SK-N-SH (cell line): ENCODE results near the gene IPO4. TPM values are rescaled to one million over a fixed set of nuclear protein-coding genes. Genes with fewer than 3 reads are reported as not detected.

Source experiments
- CTCF ChIA-PET: fragments of 300-600, 350-600 bp; formaldehyde crosslinking; extraction: SDS; loops from one replicate; lab custom pipeline; 2021; lab: Yijun Ruan, JAX
- POLR2A ChIA-PET: fragments of 350-600 bp; sonication (Branson Sonifier 250); formaldehyde crosslinking; extraction: SDS; loops from one replicate; lab custom pipeline; 2020; ENCODE audit warnings: antibody characterized with exemption, inconsistent platforms; lab: Yijun Ruan, JAX
- DNase-seq: peaks from one replicate; pipeline ENCODE4 v3.0.0; 2012
- H2AFZ ChIP-seq: fragments of 200-600 bp; sonication (generic); 2 replicates; pipeline ENCODE4 v1.8.1; 2016; ENCODE audit warnings: antibody characterized with exemption, mild to moderate bottlenecking, low read depth
- H3F3A ChIP-seq: fragments of 200-600 bp; sonication (generic); replicated peaks from 2 replicates; pipeline ENCODE3; 2016; ENCODE audit warnings: antibody characterized with exemption, mild to moderate bottlenecking; ENCODE audit not compliant: insufficient read depth
- H3K27ac ChIP-seq, 2 experiments: fragments of 200-500 bp in 1 of 2; fragments of 200-600 bp in 1 of 2; sonication (Bioruptor generic) in 1 of 2; sonication (generic), shearing (Covaris generic) in 1 of 2; 2 replicates each; pipeline versions ENCODE4 v1.5.1 to v1.6.1; 2014 to 2016; ENCODE audit warnings: low read depth in 2 of 2, inconsistent platforms in 1 of 2, low read length in 1 of 2, mild to moderate bottlenecking in 1 of 2, mixed read lengths in 1 of 2
- H3K27me3 ChIP-seq: fragments of 200-600 bp; sonication (generic), shearing (Covaris generic); 2 replicates; pipeline ENCODE4 v1.6.1; 2016; ENCODE audit warnings: mixed run types; ENCODE audit not compliant: insufficient read depth
- H3K36me3 ChIP-seq, 2 experiments: fragments of 200-500 bp in 1 of 2; fragments of 200-600 bp in 1 of 2; sonication (Bioruptor generic) in 1 of 2; sonication (generic) in 1 of 2; replicated peaks in 1 of 2; 2 replicates each; pipeline versions ENCODE3 to v1.5.1; 2014 to 2016; ENCODE audit warnings: low read length in 1 of 2, mild to moderate bottlenecking in 1 of 2; ENCODE audit not compliant: insufficient read depth in 2 of 2, control insufficient read depth in 1 of 2
- H3K4me1 ChIP-seq, 2 experiments: fragments of 200-500 bp in 1 of 2; fragments of 200-600 bp in 1 of 2; sonication (Bioruptor generic) in 1 of 2; sonication (generic), shearing (Covaris generic) in 1 of 2; 2 replicates each; pipeline versions ENCODE4 v1.5.1 to v1.6.1; 2014 to 2016; ENCODE audit warnings: low read depth in 1 of 2, low read length in 1 of 2, mixed run types in 1 of 2; ENCODE audit not compliant: insufficient read depth in 2 of 2, control insufficient read depth in 1 of 2
- H3K4me2 ChIP-seq: fragments of 200-600 bp; sonication (generic), shearing (Covaris generic); 2 replicates; pipeline ENCODE4 v1.6.1; 2017; ENCODE audit warnings: mixed run types
- H3K4me3 ChIP-seq, 2 experiments: fragments of 200-500 bp in 1 of 2; fragments of 200-600 bp in 1 of 2; sonication (Bioruptor generic) in 1 of 2; sonication (generic), shearing (Covaris generic) in 1 of 2; 2 replicates each; pipeline versions ENCODE4 v1.5.1 to v1.8.1; 2014 to 2016; ENCODE audit warnings: low read depth in 2 of 2, inconsistent platforms in 1 of 2, low read length in 1 of 2, mild to moderate bottlenecking in 1 of 2, mixed read lengths in 1 of 2, moderate library complexity in 1 of 2
- H3K79me2 ChIP-seq: fragments of 200-600 bp; sonication (generic); 2 replicates; pipeline ENCODE4 v1.8.1; 2017; ENCODE audit warnings: mild to moderate bottlenecking; ENCODE audit not compliant: insufficient read depth
- H3K9ac ChIP-seq: fragments of 200-600 bp; sonication (generic); 2 replicates; pipeline ENCODE4 v1.6.1; 2017; ENCODE audit warnings: mixed run types
- H3K9me2 ChIP-seq: fragments of 200-600 bp; sonication (generic); 2 replicates; pipeline ENCODE4 v1.6.1; 2017; ENCODE audit warnings: mixed run types
- H3K9me3 ChIP-seq: fragments of 200-600 bp; sonication (generic); 2 replicates; pipeline ENCODE4 v1.6.1; 2017; ENCODE audit warnings: mixed run types, mild to moderate bottlenecking, moderate library complexity
- H4K20me1 ChIP-seq: fragments of 200-600 bp; sonication (generic); 2 replicates; pipeline ENCODE4 v1.6.1; 2017; ENCODE audit warnings: mild to moderate bottlenecking, mixed run types; ENCODE audit not compliant: insufficient read depth
- EP300 ChIP-seq, 2 experiments: IDR thresholded peaks; 2 replicates each; pipeline versions ENCODE4 v1.4.0 to v1.6.1; 2012; ENCODE audit warnings: borderline replicate concordance in 1 of 2, low read depth in 1 of 2, low read length in 1 of 2
- EZH2phosphoT487 ChIP-seq: fragments of 200-600 bp; sonication (generic); IDR thresholded peaks from 2 replicates; pipeline ENCODE4 v1.6.1; 2017; ENCODE audit warnings: low read depth, mixed run types, mild to moderate bottlenecking, antibody characterized with exemption, moderate library complexity, borderline replicate concordance
- FOXJ3 ChIP-seq: sonication (generic); formaldehyde crosslinking; IDR thresholded peaks from 2 replicates; pipeline ENCODE4 v1.5.1; 2020; ENCODE audit warnings: mild to moderate bottlenecking, missing genetic modification reagents
- JUND ChIP-seq: IDR thresholded peaks from 2 replicates; pipeline ENCODE4 v1.4.0; 2012
- NRF1 ChIP-seq: IDR thresholded peaks from 2 replicates; pipeline ENCODE4 v1.6.1; 2012; ENCODE audit warnings: low read depth, mild to moderate bottlenecking, low read length
- RFX5 ChIP-seq: IDR thresholded peaks from 2 replicates; pipeline ENCODE4 v1.6.1; 2012; ENCODE audit warnings: mild to moderate bottlenecking, improper control_type of control experiment, low read length
- SMC3 ChIP-seq: IDR thresholded peaks from 2 replicates; pipeline ENCODE4 v1.6.1; 2012; ENCODE audit warnings: low read depth, low read length, improper control_type of control experiment
- WGBS: methylation state at CpG from one replicate; pipeline ENCODE4 v1.1.6; 2017; ENCODE audit warnings: low lambda C conversion rate; 5-methylcytosine and 5-hydroxymethylcytosine counted together
- polyA plus RNA-seq, 3 experiments: library from polyadenylated mRNA; depleted of rRNA; stranded (reverse); fragments of >200 nt; gene quantifications; 2 replicates each; pipeline ENCODE4 v1.2.3, GENCODE V29; 2012
- TF ChIP-seq, protein P1 (sequence below): fragments of 150-350 bp; IDR thresholded peaks from 2 replicates; pipeline ENCODE4 v1.6.1; 2016; ENCODE audit warnings: mild to moderate bottlenecking, low read depth, low read length
- TF ChIP-seq, protein P2 (sequence below): fragments of 200-600 bp; sonication (generic); IDR thresholded peaks from 2 replicates; pipeline ENCODE4 v1.6.1; 2017; ENCODE audit warnings: antibody characterized with exemption, mild to moderate bottlenecking, moderate library complexity
- TF ChIP-seq, protein P3 (sequence below): IDR thresholded peaks from 2 replicates; pipeline ENCODE4 v1.4.0; 2012; ENCODE audit warnings: low read depth, borderline replicate concordance

IPO4 gene
- polyA plus RNA-seq, 1 of the 3 experiments (the other 2 are of a cell fraction), result 61.3 TPM

DNA sequence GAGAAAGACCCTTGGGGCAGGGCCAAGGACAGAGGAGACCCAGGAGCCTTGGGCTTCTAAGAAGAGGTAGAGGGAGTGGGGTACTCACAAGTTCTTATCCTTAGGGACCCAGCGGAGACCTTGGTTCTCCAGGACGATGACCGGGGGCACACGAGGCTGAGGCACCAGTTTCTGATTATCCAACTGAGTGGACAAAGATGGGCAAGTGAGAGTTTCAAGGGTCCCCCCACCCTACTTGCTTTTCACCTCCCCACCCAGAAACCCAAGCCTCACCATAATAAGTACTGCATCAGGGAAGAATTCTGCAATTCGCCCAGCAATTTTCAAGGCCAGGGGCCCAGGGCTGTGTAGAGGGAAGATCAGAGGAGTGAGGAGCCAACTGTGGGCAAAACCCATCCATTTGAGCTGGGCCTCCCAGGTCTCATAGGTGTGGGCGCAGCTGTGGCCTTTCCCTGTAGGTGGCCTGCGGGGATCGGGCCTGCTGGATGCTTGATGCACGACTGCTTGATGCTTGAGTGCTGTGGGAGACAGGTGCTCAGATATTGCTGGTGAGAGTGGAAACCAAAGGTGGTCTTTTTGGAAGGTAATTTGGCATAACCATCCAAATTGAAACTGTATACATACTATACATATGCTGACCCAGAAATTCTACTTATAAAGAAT is 49.2 kb downstream of the IPO4 start (continued):
- TF ChIP-seq EZH2phosphoT487, result no peak
- no peak for TF ChIP-seq RFX5
- TF ChIP-seq, protein P1, sequence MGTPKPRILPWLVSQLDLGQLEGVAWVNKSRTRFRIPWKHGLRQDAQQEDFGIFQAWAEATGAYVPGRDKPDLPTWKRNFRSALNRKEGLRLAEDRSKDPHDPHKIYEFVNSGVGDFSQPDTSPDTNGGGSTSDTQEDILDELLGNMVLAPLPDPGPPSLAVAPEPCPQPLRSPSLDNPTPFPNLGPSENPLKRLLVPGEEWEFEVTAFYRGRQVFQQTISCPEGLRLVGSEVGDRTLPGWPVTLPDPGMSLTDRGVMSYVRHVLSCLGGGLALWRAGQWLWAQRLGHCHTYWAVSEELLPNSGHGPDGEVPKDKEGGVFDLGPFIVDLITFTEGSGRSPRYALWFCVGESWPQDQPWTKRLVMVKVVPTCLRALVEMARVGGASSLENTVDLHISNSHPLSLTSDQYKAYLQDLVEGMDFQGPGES, result no peak
- no peak for TF ChIP-seq EP300 (IDR thresholded peaks at IDR 0.05; ENCODE audit: borderline replicate concordance in 1 of 2, low read depth in 1 of 2, low read length in 1 of 2)

DNA sequence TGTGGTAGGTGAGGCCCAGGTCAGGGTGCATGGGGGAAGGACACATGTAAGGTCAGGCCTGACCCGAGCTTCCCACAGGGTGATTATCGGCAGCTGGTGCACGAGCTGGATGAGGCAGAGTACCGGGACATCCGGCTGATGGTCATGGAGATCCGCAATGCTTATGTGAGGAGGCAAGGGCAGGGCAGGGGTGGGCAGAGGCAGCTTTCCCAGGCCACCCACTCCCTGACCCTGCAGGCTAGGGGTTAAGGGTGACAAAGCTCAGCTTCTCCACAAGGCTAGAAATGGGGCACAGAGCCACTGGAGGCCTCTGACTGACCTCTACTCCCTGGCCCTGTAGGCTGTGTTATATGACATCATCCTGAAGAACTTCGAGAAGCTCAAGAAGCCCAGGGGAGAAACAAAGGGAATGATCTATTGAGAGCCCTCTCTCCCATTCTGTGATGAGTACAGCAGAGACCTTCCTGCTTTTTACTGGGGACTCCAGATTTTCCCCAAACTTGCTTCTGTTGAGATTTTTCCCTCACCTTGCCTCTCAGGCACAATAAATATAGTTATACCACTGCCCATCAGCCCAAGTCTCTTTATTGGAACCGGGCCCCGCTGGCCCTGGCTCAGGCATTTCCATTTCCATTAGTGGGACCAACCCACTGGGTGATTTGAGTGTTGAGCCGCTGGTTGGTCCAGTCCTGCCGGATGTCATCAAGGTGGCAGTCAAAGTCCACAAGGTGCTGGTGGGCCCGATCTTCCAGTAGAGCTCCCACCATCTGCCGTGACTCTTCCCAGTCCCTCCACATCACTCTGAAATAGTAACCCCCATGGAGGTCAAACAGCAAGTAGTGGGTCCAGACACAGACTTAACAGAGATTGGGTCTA is 50.0 kb downstream of the IPO4 start:
- Histone ChIP-seq H3K9me2 (no peaks in the 10 kb centered on the region), H3K4me2 (no peak overlapping the region), H3K27me3 (no peaks in the 10 kb centered on the region), H4K20me1 (no peaks in the 10 kb centered on the region), H3K36me3 (peaks cover 21 to 33% of the 10 kb centered on the region in 2 experiments), H3K79me2 (peaks cover 39% of the 10 kb centered on the region), H2AFZ (no peak overlapping the region), H3K9me3 (no peaks in the 10 kb centered on the region), H3K4me3 (no peak overlapping the region), H3K4me1 (peaks cover 6 to 36% of the 10 kb centered on the region in 2 experiments; a peak in 3 of 4 replicates), H3F3A (peaks cover 18% of the 10 kb centered on the region), H3K9ac (no peak overlapping the region), H3K27ac (no peak overlapping the region)
- TF ChIP-seq SMC3 (no peak), JUND (no peak), NRF1 (no peak), FOXJ3 (CRISPR knock-in tag) (no peak)
- TF ChIP-seq, protein P2, sequence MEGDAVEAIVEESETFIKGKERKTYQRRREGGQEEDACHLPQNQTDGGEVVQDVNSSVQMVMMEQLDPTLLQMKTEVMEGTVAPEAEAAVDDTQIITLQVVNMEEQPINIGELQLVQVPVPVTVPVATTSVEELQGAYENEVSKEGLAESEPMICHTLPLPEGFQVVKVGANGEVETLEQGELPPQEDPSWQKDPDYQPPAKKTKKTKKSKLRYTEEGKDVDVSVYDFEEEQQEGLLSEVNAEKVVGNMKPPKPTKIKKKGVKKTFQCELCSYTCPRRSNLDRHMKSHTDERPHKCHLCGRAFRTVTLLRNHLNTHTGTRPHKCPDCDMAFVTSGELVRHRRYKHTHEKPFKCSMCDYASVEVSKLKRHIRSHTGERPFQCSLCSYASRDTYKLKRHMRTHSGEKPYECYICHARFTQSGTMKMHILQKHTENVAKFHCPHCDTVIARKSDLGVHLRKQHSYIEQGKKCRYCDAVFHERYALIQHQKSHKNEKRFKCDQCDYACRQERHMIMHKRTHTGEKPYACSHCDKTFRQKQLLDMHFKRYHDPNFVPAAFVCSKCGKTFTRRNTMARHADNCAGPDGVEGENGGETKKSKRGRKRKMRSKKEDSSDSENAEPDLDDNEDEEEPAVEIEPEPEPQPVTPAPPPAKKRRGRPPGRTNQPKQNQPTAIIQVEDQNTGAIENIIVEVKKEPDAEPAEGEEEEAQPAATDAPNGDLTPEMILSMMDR, result no peak
- TF ChIP-seq, protein P3, sequence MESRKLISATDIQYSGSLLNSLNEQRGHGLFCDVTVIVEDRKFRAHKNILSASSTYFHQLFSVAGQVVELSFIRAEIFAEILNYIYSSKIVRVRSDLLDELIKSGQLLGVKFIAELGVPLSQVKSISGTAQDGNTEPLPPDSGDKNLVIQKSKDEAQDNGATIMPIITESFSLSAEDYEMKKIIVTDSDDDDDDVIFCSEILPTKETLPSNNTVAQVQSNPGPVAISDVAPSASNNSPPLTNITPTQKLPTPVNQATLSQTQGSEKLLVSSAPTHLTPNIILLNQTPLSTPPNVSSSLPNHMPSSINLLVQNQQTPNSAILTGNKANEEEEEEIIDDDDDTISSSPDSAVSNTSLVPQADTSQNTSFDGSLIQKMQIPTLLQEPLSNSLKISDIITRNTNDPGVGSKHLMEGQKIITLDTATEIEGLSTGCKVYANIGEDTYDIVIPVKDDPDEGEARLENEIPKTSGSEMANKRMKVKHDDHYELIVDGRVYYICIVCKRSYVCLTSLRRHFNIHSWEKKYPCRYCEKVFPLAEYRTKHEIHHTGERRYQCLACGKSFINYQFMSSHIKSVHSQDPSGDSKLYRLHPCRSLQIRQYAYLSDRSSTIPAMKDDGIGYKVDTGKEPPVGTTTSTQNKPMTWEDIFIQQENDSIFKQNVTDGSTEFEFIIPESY, result no peak
- POLR2A ChIA-PET, result interaction anchor here (1.1 to 1.8 kb wide), 3 partner anchors 8 to 32 kb away, joined by 3 to 5 read pairs (median 5); partner anchors contain the start of genes DCAF11, NRL and PSME2
- CTCF ChIA-PET, result interaction anchor here (1.1 to 4.7 kb wide), 4 partner anchors 8 to 30 kb away, joined by 3 to 22 read pairs (median 5); partner anchors contain the start of genes IRF9 and RNF31
- DNase-seq, result no peak
- WGBS, result 91% methylated on average over 8 of the region's 13 CpGs
